ENCODE measurements around the gene ALMS1. TPM values are rescaled to one million over a fixed set of nuclear protein-coding genes. Genes with fewer than 3 reads are reported as not detected.
"Not testable (repeated sequence)": the region's sequence is repeated elsewhere in the genome, so short reads cannot be mapped to it uniquely, and the experiment has no call there.

Gene ALMS1
- total RNA-seq, 1 donor from 2014 or later: 25.0 TPM

DNA sequence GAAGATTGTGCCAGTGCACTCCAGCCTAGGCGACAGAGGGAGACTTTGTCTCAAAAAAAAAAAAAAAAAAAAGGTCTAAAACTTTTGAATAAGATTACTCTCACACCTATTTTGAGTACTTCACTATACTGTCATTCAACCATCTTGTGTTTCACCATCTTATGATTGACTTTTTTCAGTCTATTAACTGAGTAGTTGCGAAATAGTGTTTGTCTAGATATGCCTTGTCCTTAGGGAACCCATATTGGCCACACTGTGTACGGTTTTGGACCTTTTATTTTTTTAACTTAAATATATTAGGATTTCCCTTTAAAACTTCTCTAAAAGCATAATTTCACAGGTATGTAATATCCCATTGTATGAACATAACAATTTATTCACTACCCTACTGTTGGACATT is 72.3 kb downstream of the ALMS1 start:
- Histone ChIP-seq H3K9me3 (no peaks in the 10 kb centered on the region), H3K4me3 (no peak overlapping the region), H3K4me1 (no peaks in the 10 kb centered on the region), H3K27me3 (no peaks in the 10 kb centered on the region), H3K27ac (no peak overlapping the region), H3K36me3 (peaks cover 0 to 26% of the 10 kb centered on the region in 2 donors)
- intact Hi-C loops (cut with DNase I): no loop called here
- TF ChIP-seq, protein P1, sequence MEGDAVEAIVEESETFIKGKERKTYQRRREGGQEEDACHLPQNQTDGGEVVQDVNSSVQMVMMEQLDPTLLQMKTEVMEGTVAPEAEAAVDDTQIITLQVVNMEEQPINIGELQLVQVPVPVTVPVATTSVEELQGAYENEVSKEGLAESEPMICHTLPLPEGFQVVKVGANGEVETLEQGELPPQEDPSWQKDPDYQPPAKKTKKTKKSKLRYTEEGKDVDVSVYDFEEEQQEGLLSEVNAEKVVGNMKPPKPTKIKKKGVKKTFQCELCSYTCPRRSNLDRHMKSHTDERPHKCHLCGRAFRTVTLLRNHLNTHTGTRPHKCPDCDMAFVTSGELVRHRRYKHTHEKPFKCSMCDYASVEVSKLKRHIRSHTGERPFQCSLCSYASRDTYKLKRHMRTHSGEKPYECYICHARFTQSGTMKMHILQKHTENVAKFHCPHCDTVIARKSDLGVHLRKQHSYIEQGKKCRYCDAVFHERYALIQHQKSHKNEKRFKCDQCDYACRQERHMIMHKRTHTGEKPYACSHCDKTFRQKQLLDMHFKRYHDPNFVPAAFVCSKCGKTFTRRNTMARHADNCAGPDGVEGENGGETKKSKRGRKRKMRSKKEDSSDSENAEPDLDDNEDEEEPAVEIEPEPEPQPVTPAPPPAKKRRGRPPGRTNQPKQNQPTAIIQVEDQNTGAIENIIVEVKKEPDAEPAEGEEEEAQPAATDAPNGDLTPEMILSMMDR (IDR thresholded peaks at IDR 0.05): no peak
- TF ChIP-seq POLR2AphosphoS5 (IDR thresholded peaks at IDR 0.05; ENCODE audit: insufficient read depth in 1 of 2, low read depth in 1 of 2) (no peak), POLR2A (IDR thresholded peaks at IDR 0.05) (no peak)
- DNase-seq (ENCODE audit: extremely low spot score in 2 of 2): no peak

DNA sequence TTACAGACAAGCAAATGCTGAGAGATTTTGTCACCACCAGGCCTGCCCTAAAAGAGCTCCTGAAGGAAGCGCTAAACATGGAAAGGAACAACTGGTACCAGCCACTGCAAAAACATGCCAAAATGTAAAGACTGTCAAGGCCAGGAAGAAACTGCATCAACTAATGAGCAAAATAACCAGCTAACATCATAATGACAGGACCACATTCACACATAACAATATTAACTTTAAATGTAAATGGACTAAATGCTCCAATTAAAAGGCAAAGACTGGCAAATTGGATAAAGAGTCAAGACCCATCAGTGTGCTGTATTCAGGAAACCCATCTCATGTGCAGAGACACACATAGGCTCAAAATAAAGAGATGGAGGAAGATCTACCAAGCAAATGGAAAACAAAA is 76.8 kb downstream of the ALMS1 start:
- H3K4me3 ChIP-seq; H3K4me1 ChIP-seq; H3K27ac ChIP-seq; DNase-seq (ENCODE audit: extremely low spot score in 2 of 2); H3K9me3 ChIP-seq; intact Hi-C loops (cut with DNase I); H3K27me3 ChIP-seq: not testable (repeated sequence)
- peaks cover 0 to 16% of the 10 kb centered on the region in 2 donors for H3K36me3 ChIP-seq

DNA sequence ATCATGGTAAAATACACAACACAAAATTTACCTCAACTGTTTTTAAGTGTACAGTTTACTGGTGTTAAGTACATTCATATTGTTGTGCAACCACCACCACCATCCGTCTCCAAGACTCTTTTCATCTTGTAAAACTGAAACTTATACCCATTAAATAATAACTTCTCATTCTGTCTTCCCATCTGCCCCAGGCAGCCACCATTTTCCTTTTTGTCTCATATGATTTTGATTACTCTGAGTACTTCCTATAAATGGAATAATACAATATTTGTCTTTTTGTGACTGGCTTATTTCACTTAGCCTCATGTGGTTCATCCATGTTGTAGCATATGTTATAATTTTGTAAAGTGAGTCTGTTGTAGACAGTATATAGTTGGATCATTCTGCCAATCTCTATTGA is 82.7 kb downstream of the ALMS1 start:
- no peaks in the 10 kb centered on the region for H3K36me3 ChIP-seq
- H3K27me3 ChIP-seq: no peaks in the 10 kb centered on the region
- H3K9me3 ChIP-seq: no peaks in the 10 kb centered on the region
- intact Hi-C loops (cut with DNase I): no loop called here
- no peak overlapping the region for H3K27ac ChIP-seq
- H3K4me3 ChIP-seq: no peak overlapping the region
- no peak for DNase-seq (ENCODE audit: extremely low spot score in 2 of 2)
- TF ChIP-seq POLR2A (IDR thresholded peaks at IDR 0.05): no peak
- no peaks in the 10 kb centered on the region for H3K4me1 ChIP-seq

DNA sequence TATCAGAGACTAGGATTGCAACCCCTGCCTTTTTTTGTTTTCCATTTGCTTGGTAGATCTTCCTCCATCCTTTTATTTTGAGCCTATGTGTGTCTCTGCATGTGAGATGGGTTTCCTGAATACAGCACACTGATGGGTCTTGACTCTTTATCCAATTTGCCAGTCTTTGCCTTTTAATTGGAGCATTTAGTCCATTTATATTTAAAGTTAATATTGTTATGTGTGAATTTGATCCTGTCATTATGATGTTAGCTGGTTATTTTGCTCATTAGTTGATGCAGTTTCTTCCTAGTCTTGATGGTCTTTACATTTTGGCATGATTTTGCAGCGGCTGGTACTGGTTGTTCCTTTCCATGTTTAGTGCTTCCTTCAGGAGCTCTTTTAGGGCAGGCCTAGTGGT is 98.2 kb downstream of the ALMS1 start:
- H3K4me1 ChIP-seq; H3K27me3 ChIP-seq; H3K4me3 ChIP-seq; H3K36me3 ChIP-seq; H3K9me3 ChIP-seq; H3K27ac ChIP-seq; intact Hi-C loops (cut with DNase I); DNase-seq (ENCODE audit: extremely low spot score in 2 of 2): not testable (repeated sequence)

DNA sequence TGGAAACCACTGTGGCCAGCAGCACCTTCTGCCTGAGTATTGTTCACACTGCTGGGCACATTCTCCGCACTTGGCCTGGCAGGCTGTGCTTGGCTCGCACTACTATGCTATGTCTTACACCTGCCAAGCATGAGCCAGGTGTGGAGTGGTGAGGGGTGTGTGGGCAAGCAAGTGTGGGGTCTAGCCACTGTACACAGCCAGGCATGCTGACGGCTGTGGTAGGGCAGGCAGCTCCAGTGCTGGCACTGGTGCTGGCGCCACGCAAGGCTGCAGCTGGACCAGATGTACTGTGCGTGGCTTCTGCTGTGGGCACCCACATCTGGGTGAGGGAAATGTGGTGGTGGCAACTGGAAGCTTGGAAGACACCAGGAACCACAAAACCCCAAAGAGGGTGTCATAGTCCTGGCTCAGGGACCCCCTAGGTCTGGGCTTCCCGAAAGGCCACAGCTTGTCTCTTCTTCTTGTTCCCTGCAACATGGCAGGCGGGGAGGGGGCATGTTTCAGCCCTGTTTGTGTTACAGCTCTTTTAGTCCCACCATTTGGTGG is 101.5 kb downstream of the ALMS1 start:
- no peak overlapping the region for H3K4me3 ChIP-seq
- H3K27ac ChIP-seq: no peak overlapping the region
- H3K36me3 ChIP-seq: peaks cover 0 to 30% of the 10 kb centered on the region in 2 donors
- no peak for TF ChIP-seq POLR2A (IDR thresholded peaks at IDR 0.05)
- TF ChIP-seq, protein P1 (IDR thresholded peaks at IDR 0.05): no peak
- TF ChIP-seq POLR2AphosphoS5 (IDR thresholded peaks at IDR 0.05; ENCODE audit: insufficient read depth in 1 of 2, low read depth in 1 of 2): no peak
- H3K9me3 ChIP-seq: no peaks in the 10 kb centered on the region
- intact Hi-C loops (cut with DNase I): no loop called here
- DNase-seq (ENCODE audit: extremely low spot score in 2 of 2): no peak
- H3K4me1 ChIP-seq: no peaks in the 10 kb centered on the region
- H3K27me3 ChIP-seq: no peaks in the 10 kb centered on the region

DNA sequence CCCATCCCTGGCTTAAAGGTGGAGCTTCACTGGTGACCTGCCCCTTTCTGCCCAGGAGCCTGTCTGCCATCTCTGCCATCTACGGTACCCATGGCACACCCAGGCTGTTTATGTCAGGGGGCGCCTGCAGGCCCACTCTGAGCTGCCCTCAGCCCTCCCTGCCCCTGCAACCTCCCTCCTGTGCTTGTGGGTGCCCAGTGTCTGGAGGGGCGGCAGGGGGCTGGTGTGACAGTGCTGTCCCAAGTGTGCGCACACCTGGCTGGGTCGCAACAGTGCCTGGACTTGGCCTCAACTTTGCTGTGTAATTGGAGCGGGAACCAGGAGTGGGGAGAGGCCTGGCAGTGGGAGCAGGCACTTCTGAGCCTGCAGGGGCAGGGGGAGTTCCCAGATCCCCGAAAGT is 102.4 kb downstream of the ALMS1 start:
- intact Hi-C loops (cut with DNase I): no loop called here
- no peak overlapping the region for H3K4me3 ChIP-seq
- H3K36me3 ChIP-seq: peaks cover 0 to 30% of the 10 kb centered on the region in 2 donors
- no peaks in the 10 kb centered on the region for H3K9me3 ChIP-seq
- H3K27me3 ChIP-seq: no peaks in the 10 kb centered on the region
- TF ChIP-seq POLR2AphosphoS5 (IDR thresholded peaks at IDR 0.05; ENCODE audit: insufficient read depth in 1 of 2, low read depth in 1 of 2): no peak
- TF ChIP-seq, protein P1 (IDR thresholded peaks at IDR 0.05): no peak
- TF ChIP-seq POLR2A (IDR thresholded peaks at IDR 0.05): no peak
- no peak for DNase-seq (ENCODE audit: extremely low spot score in 2 of 2)
- H3K27ac ChIP-seq: no peak overlapping the region
- H3K4me1 ChIP-seq: no peaks in the 10 kb centered on the region

DNA sequence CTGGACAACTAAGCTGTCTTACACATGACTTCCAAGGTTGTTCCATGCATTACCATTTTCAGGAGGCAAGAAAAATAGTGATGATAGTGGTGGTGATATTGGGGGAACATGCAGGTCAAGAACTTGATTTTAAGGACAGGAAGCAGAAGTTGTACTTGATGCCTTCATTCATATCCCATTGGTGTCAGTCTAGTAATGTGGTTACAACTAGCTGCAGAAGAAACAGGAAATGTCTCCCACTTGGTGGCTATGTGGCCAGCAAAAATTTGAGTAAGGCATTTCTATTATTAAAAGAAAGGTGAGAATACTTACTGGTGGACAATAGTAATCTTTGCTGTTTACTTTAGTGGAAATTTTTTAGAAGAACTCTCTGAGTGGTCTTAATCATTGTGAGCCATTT is 103.4 kb downstream of the ALMS1 start:
- Histone ChIP-seq H3K9me3 (no peaks in the 10 kb centered on the region), H3K27ac (no peak overlapping the region), H3K4me1 (no peaks in the 10 kb centered on the region), H3K27me3 (no peaks in the 10 kb centered on the region), H3K36me3 (peaks cover 0 to 30% of the 10 kb centered on the region in 2 donors), H3K4me3 (no peak overlapping the region)
- DNase-seq (ENCODE audit: extremely low spot score in 2 of 2): no peak
- intact Hi-C loops (cut with DNase I): no loop called here
- TF ChIP-seq POLR2AphosphoS5 (IDR thresholded peaks at IDR 0.05; ENCODE audit: insufficient read depth in 1 of 2, low read depth in 1 of 2): no peak
- TF ChIP-seq, protein P1 (IDR thresholded peaks at IDR 0.05): no peak
- no peak for TF ChIP-seq POLR2A (IDR thresholded peaks at IDR 0.05)
